NCI-H1105 treated with DMSO at 0.1 percent for 48 hours (cell line): ENCODE results near the gene PRMT7.

Source experiments
- DNase-seq: peaks from one replicate; lab custom pipeline; 2025; lab: John Stamatoyannopoulos, UW

Gene PRMT7

GRCh38 chr16:68306633-68307032 is 4.2 kb upstream of the PRMT7 start:
- DNase-seq: no peak

- DNase-seq: no peak
These were observed 1.0 kb upstream of the PRMT7 start for GRCh38 chr16:68309799-68310198.

- DNase-seq: no peak
These were observed 414 bp upstream of the PRMT7 start for GRCh38 chr16:68310437-68310773.

- DNase-seq: no peak
These were observed 2.3 kb downstream of the PRMT7 start for GRCh38 chr16:68313116-68313515.

GRCh38 chr16:68319185-68319908 is 8.5 kb downstream of the PRMT7 start:
- DNase-seq: no peak

GRCh38 chr16:68324336-68324735 is 13.5 kb downstream of the PRMT7 start:
- no peak for DNase-seq

- no peak for DNase-seq
These were observed 14.1 kb downstream of the PRMT7 start for GRCh38 chr16:68324780-68325357.

GRCh38 chr16:68328151-68328859 is 17.5 kb downstream of the PRMT7 start:
- DNase-seq: peak; percentile 76

GRCh38 chr16:68328860-68329390 is 18.1 kb downstream of the PRMT7 start:
- DNase-seq: no peak

- DNase-seq: no peak
These were observed 21.1 kb downstream of the PRMT7 start for GRCh38 chr16:68331879-68332410.

- DNase-seq: no peak
These were observed 21.7 kb downstream of the PRMT7 start for GRCh38 chr16:68332411-68333121.

- DNase-seq: no peak
These were observed 24.4 kb downstream of the PRMT7 start for GRCh38 chr16:68335175-68335574.

GRCh38 chr16:68338326-68339119 is 27.7 kb downstream of the PRMT7 start:
- DNase-seq: no peak

- no peak for DNase-seq
These were observed 28.4 kb downstream of the PRMT7 start for GRCh38 chr16:68339214-68339613.

- no peak for DNase-seq
These were observed 31.8 kb downstream of the PRMT7 start for GRCh38 chr16:68342620-68343019.

GRCh38 chr16:68343137-68343536 is 32.3 kb downstream of the PRMT7 start:
- DNase-seq: no peak

GRCh38 chr16:68344252-68344651 is 33.4 kb downstream of the PRMT7 start:
- DNase-seq: no peak

- no peak for DNase-seq
These were observed 34.6 kb downstream of the PRMT7 start for GRCh38 chr16:68345351-68345810.

GRCh38 chr16:68345958-68346635 is 35.3 kb downstream of the PRMT7 start:
- no peak for DNase-seq

- DNase-seq: no peak
These were observed 36.2 kb downstream of the PRMT7 start for GRCh38 chr16:68346892-68347480.
